ENCODE results near the gene CHMP6.

Gene CHMP6

GRCh38 chr17:80991645-80992076 lies at the start of gene CHMP6:
CHMP6 (plus strand) TSS chr17:80991841; CDS start chr17:80991919, 78 bp downstream.
- peak; percentile 84 for DNase-seq

GRCh38 chr17:80942423-80943345 lies 49.0 kb upstream of the CHMP6 start:
- DNase-seq = no peak

- DNase-seq = no peak
Observed at GRCh38 chr17:80943346-80944145, 48.1 kb upstream of the CHMP6 start.

DNA sequence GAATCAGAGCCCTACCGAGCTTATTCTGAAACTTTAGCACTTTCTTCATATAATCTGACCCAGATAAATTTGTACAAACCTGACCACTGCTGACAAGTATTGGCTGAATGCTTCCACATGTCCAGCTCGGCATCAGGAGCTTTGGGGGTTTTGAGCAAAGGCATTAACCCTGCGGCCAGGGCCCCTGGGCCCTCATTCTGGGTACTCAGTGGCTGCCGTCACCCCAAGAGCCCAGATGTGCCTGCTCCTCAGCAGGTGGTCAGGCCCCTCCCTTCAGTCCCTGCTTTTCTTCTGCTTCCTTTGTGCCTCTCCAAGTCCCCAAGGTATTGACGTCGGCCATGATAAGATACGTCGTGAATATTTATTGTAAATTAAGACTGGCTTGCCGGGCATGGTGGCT lies 47.3 kb upstream of the CHMP6 start:
- DNase-seq = no peak

DNA sequence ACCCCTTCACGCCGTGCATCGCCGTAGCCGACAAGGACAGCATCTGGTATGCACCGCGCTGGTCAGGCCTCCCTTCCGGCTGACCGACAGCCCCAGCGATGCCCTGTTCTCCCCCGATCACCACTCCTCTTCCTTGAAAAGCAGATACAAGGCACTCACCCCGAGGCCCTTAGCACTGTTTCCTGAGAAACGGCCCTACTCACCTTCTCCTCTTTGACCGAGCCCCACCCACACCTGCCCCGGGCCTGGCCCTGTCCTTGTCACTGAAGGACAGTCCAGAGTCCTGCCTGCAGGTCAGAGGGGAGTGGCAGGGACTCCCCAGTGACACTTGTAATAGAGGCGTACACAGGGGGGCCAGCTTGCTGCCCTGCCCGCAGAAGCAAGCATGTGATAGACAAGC lies 45.9 kb upstream of the CHMP6 start:
- no peak for DNase-seq

- DNase-seq = no peak
Observed at GRCh38 chr17:80946449-80946848, 45.2 kb upstream of the CHMP6 start.

DNA sequence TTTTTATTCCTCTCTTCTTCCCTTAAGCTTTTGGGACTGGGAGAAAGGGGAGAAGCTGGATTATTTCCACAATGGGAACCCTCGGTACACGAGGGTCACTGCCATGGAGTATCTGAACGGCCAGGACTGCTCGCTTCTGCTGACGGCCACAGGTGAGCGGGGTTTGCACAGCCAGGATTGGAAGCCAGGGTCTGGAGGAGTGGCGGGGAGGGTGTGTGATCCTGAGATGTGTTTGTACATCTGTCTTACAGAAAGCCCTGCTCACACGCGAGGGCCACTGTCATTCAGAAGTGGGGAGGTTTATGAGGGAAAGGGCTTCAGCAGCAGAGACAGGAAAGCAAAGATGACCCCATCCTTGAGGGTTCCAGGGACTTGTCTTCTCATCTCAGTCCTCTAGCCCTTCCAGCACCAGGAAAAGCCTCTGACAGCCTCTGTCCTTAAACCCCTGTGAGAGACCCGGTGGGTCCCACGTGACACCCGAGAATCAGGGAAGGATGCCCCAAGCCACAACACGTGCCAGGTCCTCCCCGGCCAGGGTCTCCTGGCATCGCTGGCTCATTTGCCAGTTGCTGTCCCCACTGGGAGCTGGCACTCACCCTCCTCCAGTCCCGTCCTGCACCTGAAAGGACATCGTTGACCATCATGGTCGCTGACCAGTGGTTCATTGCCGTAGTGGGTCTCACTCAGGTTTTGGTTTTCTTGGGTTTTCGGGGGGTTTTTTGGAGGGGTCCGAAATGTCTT lies 44.3 kb upstream of the CHMP6 start:
- DNase-seq = no peak

DNA sequence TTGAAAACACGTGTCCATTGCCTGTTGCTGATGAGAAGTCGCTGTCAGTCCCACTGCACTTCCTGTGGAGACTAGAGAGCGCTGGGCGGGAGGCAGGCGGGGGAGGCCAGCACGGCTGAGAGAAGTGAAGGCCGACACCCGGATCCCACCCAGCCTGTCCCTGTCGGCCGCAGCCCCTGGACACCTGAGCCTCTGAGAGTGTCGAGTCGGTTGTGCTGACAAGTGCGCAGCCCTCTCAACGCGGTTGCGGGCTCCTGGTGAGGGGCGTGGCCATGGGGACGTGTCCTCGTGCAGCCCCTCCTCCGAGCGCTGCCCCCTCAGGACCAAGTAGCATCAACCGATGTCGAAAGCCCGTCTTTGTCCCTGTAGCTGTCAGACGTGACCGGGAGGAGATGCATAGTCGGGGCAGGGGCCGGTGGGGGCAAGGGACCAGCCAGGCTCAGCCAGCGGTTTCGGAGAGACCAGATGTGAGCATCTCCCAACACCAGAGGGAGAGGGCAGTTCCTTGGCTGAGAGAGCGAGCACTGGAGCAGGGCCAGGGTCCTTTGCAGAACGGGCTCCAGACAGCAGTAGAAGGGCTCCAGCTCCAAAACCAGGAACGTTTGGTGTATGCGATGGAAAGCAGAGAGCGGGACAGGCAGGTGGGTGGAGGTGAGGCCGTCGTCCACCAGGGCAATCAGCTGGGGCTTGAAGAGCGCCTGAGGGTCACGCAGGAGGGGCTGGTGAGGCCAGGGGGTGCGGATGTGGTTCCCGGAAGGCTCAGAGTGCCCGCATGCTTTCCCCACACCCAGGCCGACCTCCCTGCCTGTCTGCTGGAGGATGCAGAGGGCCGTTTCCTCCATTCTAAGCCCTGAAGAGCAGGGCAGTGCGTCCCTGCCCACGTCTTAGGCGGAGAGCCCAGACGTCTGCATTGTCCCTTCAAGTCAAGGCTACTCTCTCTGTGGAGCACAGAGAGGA lies 43.3 kb upstream of the CHMP6 start:
- DNase-seq = no peak

DNA sequence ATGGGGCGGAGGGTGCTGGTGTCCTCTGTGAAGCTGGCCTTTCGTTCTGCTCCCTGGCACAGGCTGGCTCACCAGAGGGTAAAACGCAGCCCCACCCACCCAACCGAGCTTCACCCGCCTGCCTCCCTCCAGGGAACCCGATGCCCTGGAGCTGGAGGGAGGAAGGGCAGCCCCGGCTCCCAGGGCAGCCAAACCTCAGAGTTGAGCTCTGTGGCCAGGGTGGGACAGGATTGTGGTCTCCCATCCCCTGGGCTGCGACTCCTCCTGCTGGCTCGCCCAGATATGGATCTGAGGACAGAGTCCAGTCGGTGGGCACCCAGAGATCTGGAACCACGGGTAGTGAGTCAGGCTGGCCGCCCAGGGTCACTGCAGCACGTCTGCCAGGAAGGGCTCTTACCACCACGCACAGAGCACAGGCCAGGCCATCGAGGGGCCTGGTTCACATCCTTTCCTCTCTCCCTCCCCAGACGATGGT lies 42.6 kb upstream of the CHMP6 start:
- DNase-seq = no peak

GRCh38 chr17:80949451-80950421 lies 41.9 kb upstream of the CHMP6 start:
- no peak for DNase-seq

DNA sequence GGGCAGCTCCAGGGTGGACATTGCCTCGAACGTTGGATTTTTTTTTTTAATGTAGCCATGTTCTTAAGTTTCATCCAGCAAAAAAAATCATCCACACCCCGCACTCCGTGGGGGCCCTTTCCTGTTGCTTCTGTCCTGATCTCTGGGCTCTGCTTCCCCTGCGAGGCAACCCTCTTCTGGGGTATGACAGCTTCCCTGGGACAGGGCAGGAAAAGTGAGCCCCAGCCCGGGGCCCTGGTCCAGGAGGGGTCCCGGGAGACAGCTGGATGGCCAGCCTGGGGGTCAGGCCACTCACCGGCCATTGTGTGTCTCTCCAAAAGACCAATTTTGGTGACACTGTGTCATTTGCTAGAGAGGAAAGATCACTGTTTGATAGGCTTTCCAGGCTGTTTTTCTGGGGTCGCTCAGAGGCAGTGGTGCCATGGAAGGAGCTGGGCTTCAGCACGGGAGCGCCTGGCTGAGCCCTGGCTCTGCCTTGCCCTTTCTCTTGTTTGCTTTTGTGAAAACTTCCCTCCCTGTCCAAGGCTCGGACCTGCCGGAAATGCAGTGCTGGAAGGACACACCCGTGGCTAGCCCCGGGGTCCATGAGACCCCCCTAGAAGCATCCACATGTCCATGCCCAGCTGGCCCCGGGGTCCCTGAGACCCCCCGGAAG lies 41.0 kb upstream of the CHMP6 start:
- DNase-seq = no peak

DNA sequence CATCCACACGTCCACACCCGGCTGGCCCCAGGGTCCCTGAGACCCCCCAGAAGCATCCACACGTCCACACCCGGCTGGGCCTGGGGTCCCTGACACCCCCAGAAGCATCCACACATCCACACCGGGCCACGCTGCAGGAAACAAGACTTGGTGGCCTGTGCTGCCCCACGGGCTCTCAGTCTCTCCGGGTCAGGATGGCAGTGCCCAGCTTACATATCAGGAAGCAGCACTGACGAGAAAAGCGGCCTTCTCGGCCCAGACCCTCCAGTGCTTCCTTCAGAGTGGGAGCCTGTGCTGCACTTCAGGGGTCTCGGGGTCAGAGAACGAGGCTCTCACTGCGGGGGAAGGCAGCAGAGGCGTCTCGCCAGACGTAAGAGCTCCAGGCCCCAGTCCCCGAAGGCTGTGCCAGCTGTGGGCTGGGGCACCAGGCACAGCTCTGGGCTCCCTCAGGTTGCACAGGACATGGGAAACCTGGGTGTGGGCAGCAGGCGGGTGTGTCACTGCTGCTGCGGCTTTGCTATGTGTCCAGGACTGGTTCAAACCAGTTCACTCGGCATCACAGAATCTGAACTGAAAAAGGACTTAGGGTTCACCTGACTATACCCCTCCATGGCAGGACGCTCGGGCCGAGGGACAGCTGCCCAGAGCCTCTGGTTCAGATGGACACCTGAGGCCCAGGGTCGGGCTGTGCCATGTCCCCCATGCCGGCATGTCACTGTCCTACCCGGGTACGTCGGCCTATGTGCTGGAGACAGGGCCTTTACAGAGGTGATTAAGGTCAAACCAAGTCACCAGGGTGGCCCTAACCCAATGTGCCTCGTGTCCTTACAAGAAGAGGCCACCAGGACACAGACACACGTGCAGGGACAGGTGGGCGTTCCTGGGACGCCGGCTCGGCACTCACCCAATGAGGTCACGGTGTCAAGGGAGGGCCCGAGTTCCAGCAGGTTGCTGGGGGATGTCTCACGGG lies 40.2 kb upstream of the CHMP6 start:
- DNase-seq = no peak

DNA sequence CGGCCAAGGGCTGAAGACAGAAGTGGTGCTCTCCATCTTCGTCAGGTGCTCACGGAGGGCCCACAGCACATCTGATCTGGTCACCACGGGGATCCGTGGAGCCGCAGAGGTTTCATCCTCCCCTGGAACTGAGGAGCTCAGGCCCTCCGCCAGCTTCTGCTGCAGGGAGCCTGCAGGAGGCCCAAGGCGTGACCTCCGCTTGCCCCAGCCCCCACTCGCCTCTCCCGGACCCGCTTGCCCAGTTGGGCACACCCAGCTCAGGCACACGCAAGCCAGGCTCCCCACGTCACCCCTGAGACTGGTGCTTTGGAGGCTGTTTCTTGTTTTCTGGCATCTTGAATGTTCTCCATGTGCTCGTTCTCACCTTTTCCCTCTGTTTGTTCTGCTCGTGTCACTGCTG lies 39.4 kb upstream of the CHMP6 start:
- DNase-seq = no peak

DNA sequence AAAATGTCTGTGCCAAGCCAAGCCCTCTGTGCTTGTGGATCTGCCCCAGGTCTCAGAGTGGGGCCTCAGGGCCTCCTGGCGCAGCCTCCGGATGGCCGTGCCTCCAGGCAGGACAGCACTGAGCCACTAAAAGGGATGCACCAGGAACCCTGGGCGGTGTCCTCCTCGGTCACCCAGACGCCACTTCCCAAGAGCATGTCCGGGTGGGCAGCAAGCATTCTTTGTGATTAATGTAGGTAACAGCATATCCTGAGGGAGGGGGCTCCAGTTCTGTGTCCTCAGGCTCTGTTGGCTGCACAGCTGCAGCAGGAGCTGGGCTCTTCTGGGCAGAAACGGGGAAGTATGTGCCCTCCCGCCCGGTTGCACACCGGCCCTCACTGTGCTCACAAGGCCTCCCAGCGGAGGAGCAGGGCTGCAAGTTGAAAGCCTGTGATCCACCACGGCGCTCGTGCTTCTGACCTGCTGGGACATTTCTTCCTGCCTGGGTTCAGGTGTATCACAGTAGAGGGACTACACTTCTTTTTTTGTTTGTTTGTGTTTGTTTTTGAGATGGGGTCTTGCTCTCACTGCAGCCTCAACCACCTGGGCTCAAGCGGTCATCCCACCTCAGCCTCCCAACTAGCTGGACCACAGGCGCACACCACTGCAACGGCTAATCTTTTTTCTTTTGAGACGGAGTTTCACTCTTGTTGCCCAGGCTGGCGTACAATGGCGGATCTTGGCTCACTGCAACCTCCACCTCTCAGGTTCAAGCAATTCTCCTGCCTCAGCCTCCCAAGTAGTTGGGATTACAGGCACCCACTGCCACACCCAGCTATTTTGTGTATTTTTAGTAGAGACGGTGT lies 37.9 kb upstream of the CHMP6 start:
- DNase-seq = no peak

- DNase-seq = no peak
Observed at GRCh38 chr17:80955078-80955477, 36.6 kb upstream of the CHMP6 start.

DNA sequence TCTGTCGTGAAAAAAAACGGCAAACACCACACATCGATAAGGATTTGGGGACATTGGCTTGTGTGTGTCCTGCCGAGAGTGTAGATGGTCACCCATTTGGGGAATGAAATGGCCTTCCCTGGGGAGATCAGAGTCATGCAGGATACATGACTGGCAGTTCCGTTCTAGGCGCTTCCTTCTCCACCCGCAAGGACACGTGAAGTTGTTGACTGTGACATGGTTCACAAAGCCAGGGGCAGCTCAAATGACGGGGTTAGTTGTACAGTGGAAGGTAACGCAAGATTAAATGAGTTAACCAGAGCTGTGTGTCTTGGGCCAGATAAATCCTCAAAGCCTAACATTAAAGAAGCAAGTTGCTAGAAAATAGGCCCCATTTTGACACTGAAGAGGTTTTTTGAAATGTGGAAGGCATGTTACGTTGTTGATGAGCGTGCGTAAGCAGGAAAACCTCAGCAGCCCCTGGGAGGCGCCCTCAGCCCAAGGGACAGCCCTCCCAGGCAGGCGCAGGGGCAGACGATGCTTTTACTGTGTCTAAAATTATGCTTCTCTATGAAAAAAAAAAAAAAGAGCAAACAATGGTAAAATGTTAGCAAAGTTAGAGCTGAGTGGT lies 35.9 kb upstream of the CHMP6 start:
- DNase-seq = no peak

Measured in OCI-M1 (cell line).